Endodermal cell (in vitro differentiated cells): ENCODE measurements around the gene ANO5. TPM values are rescaled to one million over a fixed set of nuclear protein-coding genes. Genes with fewer than 3 reads are reported as not detected.

Experiments
- DNase-seq: peaks from one replicate; pipeline ENCODE4 v3.0.0-alpha.2; 2017
- H3K27ac ChIP-seq: 2 replicates; pipeline ENCODE4 v1.5.1; 2013; ENCODE audit warnings: mild to moderate bottlenecking, low read depth, low read length, moderate library complexity
- H3K27me3 ChIP-seq: 2 replicates; pipeline ENCODE4 v1.6.1; 2013; ENCODE audit warnings: mild to moderate bottlenecking, low read length, moderate library complexity; ENCODE audit not compliant: insufficient read depth, control insufficient read depth, poor library complexity, severe bottlenecking
- H3K36me3 ChIP-seq: 2 replicates; pipeline ENCODE4 v1.7.0; 2013; ENCODE audit warnings: mild to moderate bottlenecking, low read length, moderate library complexity; ENCODE audit not compliant: control insufficient read depth, insufficient read depth
- H3K4me1 ChIP-seq: one replicate; pipeline ENCODE4 v1.7.0; 2013; ENCODE audit warnings: low read length; ENCODE audit not compliant: control insufficient read depth, insufficient read depth
- H3K4me3 ChIP-seq: 2 replicates; pipeline ENCODE4 v1.5.1; 2013; ENCODE audit warnings: mild to moderate bottlenecking, low read length, moderate library complexity
- H3K9ac ChIP-seq: 2 replicates; pipeline ENCODE4 v1.6.1; 2013; ENCODE audit warnings: mild to moderate bottlenecking, low read length, moderate library complexity; ENCODE audit not compliant: poor library complexity, severe bottlenecking; ENCODE audit errors: extremely low read depth
- H3K9me3 ChIP-seq: 2 replicates; pipeline ENCODE4 v1.6.1; 2013; ENCODE audit warnings: mild to moderate bottlenecking, low read length, moderate library complexity; ENCODE audit not compliant: control insufficient read depth
- H3K27ac Mint-ChIP-seq: 2 replicates; pipeline ENCODE4 v1.8.0; 2020; ENCODE audit warnings: mixed read lengths
- H3K27me3 Mint-ChIP-seq: 2 replicates; pipeline ENCODE4 v1.8.0; 2021; ENCODE audit warnings: mild to moderate bottlenecking, mixed read lengths; ENCODE audit not compliant: insufficient read depth
- H3K36me3 Mint-ChIP-seq: 2 replicates; pipeline ENCODE4 v1.8.0; 2020; ENCODE audit warnings: low read depth, mixed read lengths
- H3K4me1 Mint-ChIP-seq: 2 replicates; pipeline ENCODE4 v1.8.0; 2020; ENCODE audit warnings: mixed read lengths
- H3K4me3 Mint-ChIP-seq: 2 replicates; pipeline ENCODE4 v1.8.0; 2020; ENCODE audit warnings: mild to moderate bottlenecking, moderate library complexity, mixed read lengths
- H3K9me3 Mint-ChIP-seq: 2 replicates; pipeline ENCODE4 v1.8.0; 2020; ENCODE audit warnings: mild to moderate bottlenecking, mixed read lengths
- CTCF ChIP-seq: fragments of 200-600 bp; sonication (generic); conservative IDR thresholded peaks from 2 replicates; pipeline ENCODE4 v1.5.0; 2021; ENCODE audit warnings: antibody characterized with exemption, mild to moderate bottlenecking
- WGBS, 2 experiments: methylation state at CpG; one replicate each; pipeline versions ENCODE4 v1.1.5 to v1.1.7; 2013; ENCODE audit warnings: missing lambda C conversion rate in 2 of 2, mixed read lengths in 1 of 2; ENCODE audit not compliant: insufficient coverage in 1 of 2, insufficient read length in 1 of 2; 5-methylcytosine and 5-hydroxymethylcytosine counted together
- long read RNA-seq, 4 experiments: library from polyadenylated mRNA in 2 of 4; library from RNA in 1 of 4; library from capped mRNA in 1 of 4; stranded (forward) in 3 of 4; unstranded in 1 of 4; transcript quantifications; one replicate each; pipeline ENCODE4 v2.0.0, GENCODE V29; 2020 to 2021; ENCODE audit warnings: inconsistent platforms in 1 of 4
- polyA plus RNA-seq, 2 experiments: library from polyadenylated mRNA; stranded (reverse); fragments of 50-300 nt; gene quantifications; one replicate each; pipeline ENCODE4 v1.2.3, GENCODE V29; 2013
- total RNA-seq, 2 donors: library from RNA; stranded (reverse); fragmentation: NEBNext Ultra II Directional in 1 of 2; extraction: Animal tissue kit (Norgen Biotek cat#: 25700) in 1 of 2; gene quantifications; 2 replicates in 1 of 2; 3 replicates in 1 of 2; pipeline ENCODE4 v1.2.1, GENCODE V29; 2021

The ANO5 gene
- 1 to 10 TPM; 6.2 to 8.9 TPM for total RNA-seq
- polyA plus RNA-seq (2013, experiment 1 of 2), result 6.4 TPM
- polyA plus RNA-seq (2013, experiment 2 of 2), result 5.9 TPM
- long read RNA-seq, experiment 1, partial matches to known transcripts, result 0 of 4 reads
- long read RNA-seq, experiment 1, other reads (novel, unspliced or antisense), result 4 of 4 reads
- long read RNA-seq, experiment 2, partial matches to known transcripts, result 7 of 27 reads
- long read RNA-seq, experiment 2, other reads (novel, unspliced or antisense), result 20 of 27 reads
- long read RNA-seq, experiment 3, partial matches to known transcripts, result 0 of 6 reads
- long read RNA-seq, experiment 3, other reads (novel, unspliced or antisense), result 6 of 6 reads
- long read RNA-seq, experiment 4, result 0 reads

GRCh38 chr11:22192642-22193347, at the start of gene ANO5:
TSS of gene ANO5 (plus strand) at chr11:22193085. CDS start at chr11:22193493, 408 bp downstream.
- Histone ChIP-seq H3K9me3 (peaks cover 3% of the 10 kb centered on the region), H3K4me1 (peaks cover 4% of the 10 kb centered on the region), H3K36me3 (no peaks in the 10 kb centered on the region), H3K27me3 (no peaks in the 10 kb centered on the region), H3K27ac (no peak within 1 kb of the TSS), H3K4me3 (peak within 1 kb of the TSS; percentile 85), H3K9ac (peak within 1 kb of the TSS; percentile 7)
- TF ChIP-seq CTCF, result no peak
- Mint-ChIP-seq H3K36me3 (no peaks in the 10 kb centered on the region), H3K9me3 (peaks cover 5% of the 10 kb centered on the region), H3K4me3 (peak within 1 kb of the TSS; percentile 94), H3K4me1 (peaks cover 35% of the 10 kb centered on the region), H3K27me3 (peaks cover 5% of the 10 kb centered on the region), H3K27ac (peak within 1 kb of the TSS; percentile 90)
- WGBS, 2 experiments, result 1 to 2% methylated on average over 20 to 56 of the region's 56 CpGs
- DNase-seq, result peak; percentile 93

GRCh38 chr11:22151649-22152197, 41.2 kb upstream of the ANO5 start:
- Mint-ChIP-seq H3K9me3 (no peaks in the 10 kb centered on the region), H3K27me3 (peaks cover 2% of the 10 kb centered on the region)
- H3K9me3 ChIP-seq, result no peaks in the 10 kb centered on the region

More at GRCh38 chr11:22151649-22152197, 41.2 kb upstream of the ANO5 start:
- no peak for DNase-seq
- no peaks in the 10 kb centered on the region for H3K4me1 ChIP-seq
- Mint-ChIP-seq H3K27ac (no peak overlapping the region), H3K4me1 (no peaks in the 10 kb centered on the region), H3K36me3 (no peaks in the 10 kb centered on the region), H3K4me3 (no peak overlapping the region)
- no peak overlapping the region for H3K4me3 ChIP-seq
- TF ChIP-seq CTCF, result no peak
- no peak overlapping the region for H3K27ac ChIP-seq
- no peak overlapping the region for H3K9ac ChIP-seq
- no peaks in the 10 kb centered on the region for H3K27me3 ChIP-seq
- 75% methylated on average over 1 of the region's 4 CpGs; no CpG with 5 or more reads in 1 of the 2 experiments for WGBS, 2 experiments
- no peaks in the 10 kb centered on the region for H3K36me3 ChIP-seq
